Fibroblast of lung (primary cell): ENCODE data around the gene RNU1-2. TPM values are rescaled to one million over a fixed set of nuclear protein-coding genes. Genes with fewer than 3 reads are reported as not detected.

Source experiments
- DNase-seq, 2 donors: peaks; one replicate each; pipeline versions ENCODE4 v3.0.0 to v3.0.0-alpha.2; 2010; ENCODE audit warnings: low read depth in 2 of 2
- H2AFZ ChIP-seq: 2 replicates; pipeline ENCODE4 v1.5.1; 2012; ENCODE audit warnings: low read length, control low read depth, inconsistent platforms
- H3K27ac ChIP-seq: 2 replicates; pipeline ENCODE4 v1.5.1; 2011; ENCODE audit warnings: low read length, control low read depth; ENCODE audit not compliant: insufficient read depth
- H3K27me3 ChIP-seq: 2 replicates; pipeline ENCODE4 v1.5.1; 2011; ENCODE audit warnings: mild to moderate bottlenecking, low read length; ENCODE audit not compliant: control insufficient read depth, insufficient read depth
- H3K36me3 ChIP-seq: 2 replicates; pipeline ENCODE4 v1.5.1; 2011; ENCODE audit warnings: low read length; ENCODE audit not compliant: control insufficient read depth, insufficient read depth
- H3K4me1 ChIP-seq: 2 replicates; pipeline ENCODE4 v1.5.1; 2011; ENCODE audit warnings: low read length; ENCODE audit not compliant: control insufficient read depth, insufficient read depth; ENCODE audit errors: extremely low read depth
- H3K4me2 ChIP-seq: 2 replicates; pipeline ENCODE4 v1.5.1; 2011; ENCODE audit warnings: low read length, control low read depth; ENCODE audit not compliant: insufficient read depth; ENCODE audit errors: extremely low read depth
- H3K4me3 ChIP-seq, 4 experiments: fragments of 200-600 bp in 1 of 4; sonication (generic) in 1 of 4; replicated peaks in 1 of 4; 2 replicates each; pipeline ENCODE4 v1.5.1; 2011 to 2016; ENCODE audit warnings: low read length in 4 of 4, low read depth in 3 of 4, mild to moderate bottlenecking in 3 of 4, control low read depth in 2 of 4, inconsistent platforms in 1 of 4, mixed read lengths in 1 of 4; ENCODE audit not compliant: insufficient read depth in 1 of 4; ENCODE audit errors: control extremely low read depth in 1 of 4
- H3K79me2 ChIP-seq: 2 replicates; pipeline ENCODE4 v1.5.1; 2012; ENCODE audit warnings: mild to moderate bottlenecking, low read length, inconsistent platforms; ENCODE audit not compliant: control insufficient read depth, insufficient read depth
- H3K9ac ChIP-seq: 2 replicates; pipeline ENCODE4 v1.5.1; 2011; ENCODE audit warnings: mild to moderate bottlenecking, low read length, control low read depth; ENCODE audit not compliant: insufficient read depth
- H3K9me3 ChIP-seq: 2 replicates; pipeline ENCODE4 v1.5.1; 2012; ENCODE audit warnings: low read depth, low read length; ENCODE audit not compliant: control insufficient read depth, insufficient read depth
- H4K20me1 ChIP-seq: 2 replicates; pipeline ENCODE4 v1.5.1; 2011; ENCODE audit warnings: low read length; ENCODE audit not compliant: control insufficient read depth, insufficient read depth; ENCODE audit errors: extremely low read depth
- CTCF ChIP-seq, 2 donors: IDR thresholded peaks in 1 of 2; conservative IDR thresholded peaks in 1 of 2; 1 replicate in 1 of 2; 2 replicates in 1 of 2; pipeline ENCODE4 v1.5.1; 2011 to 2012; ENCODE audit warnings: low read length in 2 of 2, control low read depth in 1 of 2, inconsistent platforms in 1 of 2, low read depth in 1 of 2, mild to moderate bottlenecking in 1 of 2
- EZH2 ChIP-seq: IDR thresholded peaks from 2 replicates; pipeline ENCODE4 v1.5.1; 2012; ENCODE audit warnings: low read length, control low read depth, mild to moderate bottlenecking; ENCODE audit errors: missing control alignments
- polyA plus RNA-seq, 2 donors: library from polyadenylated mRNA; depleted of rRNA in 1 of 2; stranded (reverse) in 1 of 2; unstranded in 1 of 2; fragments of >200 nt; gene quantifications; 2 replicates each; pipeline ENCODE4 v1.2.1, GENCODE V29; 2011 to 2012; ENCODE audit warnings: missing spikeins in 1 of 2
- total RNA-seq: library from RNA; depleted of rRNA; stranded (reverse); fragments of >200 nt; gene quantifications from 2 replicates; pipeline ENCODE4 v1.2.1, GENCODE V29; 2014

The RNU1-2 gene
- total and polyA plus RNA-seq, 2 donors (not counting 1 experiment from before 2014, with no cell fraction given) = 3,997 TPM; not detected in 1

- no peak overlapping the region for H3K9ac ChIP-seq
- no peak overlapping the region for H2AFZ ChIP-seq
- DNase-seq = no peak
Observed at GRCh38 chr1:16925635-16926490, 30.1 kb downstream of the RNU1-2 start.

GRCh38 chr1:16926491-16927073, 30.8 kb downstream of the RNU1-2 start:
- Histone ChIP-seq H2AFZ (no peak overlapping the region), H4K20me1 (no peaks in the 10 kb centered on the region), H3K27ac (no peak overlapping the region), H3K9me3 (no peaks in the 10 kb centered on the region), H3K36me3 (no peaks in the 10 kb centered on the region), H3K4me1 (no peaks in the 10 kb centered on the region), H3K4me3 (no peak overlapping the region), H3K4me2 (no peak overlapping the region), H3K79me2 (no peaks in the 10 kb centered on the region), H3K27me3 (no peaks in the 10 kb centered on the region), H3K9ac (no peak overlapping the region)
- TF ChIP-seq EZH2 (no peak), CTCF (conservative IDR thresholded peaks at IDR 0.05 in 1 of 2, IDR thresholded peaks at IDR 0.05 in 1 of 2; ENCODE audit: low read depth in 1 of 2, low read length in 2 of 2) (no peak)
- DNase-seq = no peak

More at GRCh38 chr1:16925635-16926490, 30.1 kb downstream of the RNU1-2 start:
- no peaks in the 10 kb centered on the region for H3K79me2 ChIP-seq
- H3K4me2 ChIP-seq = no peak overlapping the region
- H3K4me3 ChIP-seq = no peak overlapping the region
- H3K4me1 ChIP-seq = no peaks in the 10 kb centered on the region
- no peak overlapping the region for H3K27ac ChIP-seq
- no peaks in the 10 kb centered on the region for H4K20me1 ChIP-seq
- no peaks in the 10 kb centered on the region for H3K36me3 ChIP-seq
- H3K27me3 ChIP-seq = no peaks in the 10 kb centered on the region
- TF ChIP-seq EZH2 (no peak), CTCF (conservative IDR thresholded peaks at IDR 0.05 in 1 of 2, IDR thresholded peaks at IDR 0.05 in 1 of 2; ENCODE audit: low read depth in 1 of 2, low read length in 2 of 2) (no peak)
- H3K9me3 ChIP-seq = no peaks in the 10 kb centered on the region

GRCh38 chr1:16927256-16927655, 31.5 kb downstream of the RNU1-2 start:
- Histone ChIP-seq H3K4me3 (no peak overlapping the region), H4K20me1 (no peaks in the 10 kb centered on the region), H2AFZ (no peak overlapping the region), H3K9ac (no peak overlapping the region), H3K4me1 (no peaks in the 10 kb centered on the region), H3K27me3 (no peaks in the 10 kb centered on the region), H3K27ac (no peak overlapping the region), H3K79me2 (no peaks in the 10 kb centered on the region), H3K4me2 (no peak overlapping the region), H3K9me3 (no peaks in the 10 kb centered on the region), H3K36me3 (no peaks in the 10 kb centered on the region)
- no peak for TF ChIP-seq CTCF (conservative IDR thresholded peaks at IDR 0.05 in 1 of 2, IDR thresholded peaks at IDR 0.05 in 1 of 2; ENCODE audit: low read depth in 1 of 2, low read length in 2 of 2)
- no peak for TF ChIP-seq EZH2
- no peak for DNase-seq
